Measurements from ENCODE around the gene CCNT2.
"Not testable (repeated sequence)": the region's sequence is repeated elsewhere in the genome, so short reads cannot be mapped to it uniquely, and the experiment has no call there.

The CCNT2 gene

GRCh38 chr2:134917888-134918525 is 615 bp upstream of the CCNT2 start:
- DNase-seq (ENCODE audit: low spot score) = no peak

GRCh38 chr2:134919341-134920210 is 954 bp downstream of the CCNT2 start:
- peak; percentile 21 for DNase-seq (ENCODE audit: low spot score)

- DNase-seq (ENCODE audit: low spot score) = no peak
Observed at GRCh38 chr2:134924912-134925311, 6.3 kb downstream of the CCNT2 start.

GRCh38 chr2:134926231-134926931 is 7.8 kb downstream of the CCNT2 start:
- no peak for DNase-seq (ENCODE audit: low spot score)

- no peak for DNase-seq (ENCODE audit: low spot score)
Observed at GRCh38 chr2:134927195-134927594, 8.6 kb downstream of the CCNT2 start.

GRCh38 chr2:134932864-134933526 is 14.4 kb downstream of the CCNT2 start:
- no peak for DNase-seq (ENCODE audit: low spot score)

- DNase-seq (ENCODE audit: low spot score) = no peak
Observed at GRCh38 chr2:134933732-134934131, 15.1 kb downstream of the CCNT2 start.

- no peak for DNase-seq (ENCODE audit: low spot score)
Observed at GRCh38 chr2:134934150-134934549, 15.5 kb downstream of the CCNT2 start.

GRCh38 chr2:134934641-134935040 is 16.0 kb downstream of the CCNT2 start:
- DNase-seq (ENCODE audit: low spot score) = no peak

- no peak for DNase-seq (ENCODE audit: low spot score)
Observed at GRCh38 chr2:134936691-134937090, 18.1 kb downstream of the CCNT2 start.

- no peak for DNase-seq (ENCODE audit: low spot score)
Observed at GRCh38 chr2:134943540-134943939, 24.9 kb downstream of the CCNT2 start.

GRCh38 chr2:134944975-134945374 is 26.4 kb downstream of the CCNT2 start:
- no peak for DNase-seq (ENCODE audit: low spot score)

- DNase-seq (ENCODE audit: low spot score) = no peak
Observed at GRCh38 chr2:134946073-134946472, 27.5 kb downstream of the CCNT2 start.

GRCh38 chr2:134949981-134950708 is 31.5 kb downstream of the CCNT2 start:
- no peak for DNase-seq (ENCODE audit: low spot score)

- DNase-seq (ENCODE audit: low spot score) = no peak
Observed at GRCh38 chr2:134950886-134951285, 32.3 kb downstream of the CCNT2 start.

- no peak for DNase-seq (ENCODE audit: low spot score)
Observed at GRCh38 chr2:134952608-134953007, 34.0 kb downstream of the CCNT2 start.

GRCh38 chr2:134954065-134954464 is 35.4 kb downstream of the CCNT2 start:
- DNase-seq (ENCODE audit: low spot score) = no peak

GRCh38 chr2:134955744-134956143 is 37.1 kb downstream of the CCNT2 start:
- DNase-seq (ENCODE audit: low spot score) = no peak

- DNase-seq (ENCODE audit: low spot score) = no peak
Observed at GRCh38 chr2:134957477-134957876, 38.9 kb downstream of the CCNT2 start.

- not testable (repeated sequence) for DNase-seq (ENCODE audit: low spot score)
Observed at GRCh38 chr2:134967166-134967565, 48.5 kb downstream of the CCNT2 start.
